ENCODE results near the gene MUC5B. TPM values are rescaled to one million over a fixed set of nuclear protein-coding genes. Genes with fewer than 3 reads are reported as not detected.

Gene MUC5B
- total RNA-seq, 1 donor from 2014 or later = not detected

GRCh38 chr11:1254733-1255132 lies 31.9 kb downstream of the MUC5B start:
- no peak for DNase-seq (ENCODE audit: low spot score)
- Histone ChIP-seq H3K9ac (no peak overlapping the region), H3K4me1 (no peaks in the 10 kb centered on the region), H4K20me1 (ENCODE audit: low read depth) (no peaks in the 10 kb centered on the region), H3K27ac (no peak overlapping the region), H3K79me2 (ENCODE audit: low read depth) (no peaks in the 10 kb centered on the region), H2AFZ (replicated peaks) (no peak overlapping the region), H3F3A (ENCODE audit: low read depth) (no peaks in the 10 kb centered on the region), H3K9me3 (ENCODE audit: low read depth) (no peaks in the 10 kb centered on the region), H3K4me2 (no peak overlapping the region), H3K36me3 (no peaks in the 10 kb centered on the region), H3K4me3 (no peak overlapping the region), H3K27me3 (no peaks in the 10 kb centered on the region)
- TF ChIP-seq EZH2 (IDR thresholded peaks at IDR 0.05) = no peak
- TF ChIP-seq EZH2phosphoT487 (IDR thresholded peaks at IDR 0.05) = no peak
- TF ChIP-seq CTCF (IDR thresholded peaks at IDR 0.05) = no peak
- peaks cover 6% of the 10 kb centered on the region for H3K27me3 Mint-ChIP-seq (ENCODE audit: insufficient read depth, low read depth)
- H3K4me1 Mint-ChIP-seq = no peaks in the 10 kb centered on the region
- no peak overlapping the region for H3K27ac Mint-ChIP-seq
- H3K9me3 Mint-ChIP-seq = peaks cover 25% of the 10 kb centered on the region
- no peaks in the 10 kb centered on the region for H3K36me3 Mint-ChIP-seq
- no peak overlapping the region for H3K4me3 Mint-ChIP-seq

GRCh38 chr11:1255151-1255550 lies 32.3 kb downstream of the MUC5B start:
- no peaks in the 10 kb centered on the region for H3K4me1 Mint-ChIP-seq
- no peaks in the 10 kb centered on the region for H3K9me3 ChIP-seq (ENCODE audit: low read depth)
- H3K9ac ChIP-seq = no peak overlapping the region
- no peaks in the 10 kb centered on the region for H3F3A ChIP-seq (ENCODE audit: low read depth)
- no peak overlapping the region for H3K4me3 ChIP-seq
- no peak for DNase-seq (ENCODE audit: low spot score)
- H3K36me3 ChIP-seq = no peaks in the 10 kb centered on the region
- no peaks in the 10 kb centered on the region for H4K20me1 ChIP-seq (ENCODE audit: low read depth)
- TF ChIP-seq CTCF (IDR thresholded peaks at IDR 0.05) (no peak), EZH2 (IDR thresholded peaks at IDR 0.05) (no peak)
- H3K27ac Mint-ChIP-seq = no peak overlapping the region
- H3K4me1 ChIP-seq = no peaks in the 10 kb centered on the region
- no peaks in the 10 kb centered on the region for H3K27me3 ChIP-seq
- no peaks in the 10 kb centered on the region for H3K36me3 Mint-ChIP-seq
- no peak overlapping the region for H3K4me2 ChIP-seq
- H3K4me3 Mint-ChIP-seq = no peak overlapping the region
- H3K9me3 Mint-ChIP-seq = peaks cover 21% of the 10 kb centered on the region
- no peak overlapping the region for H3K27ac ChIP-seq
- no peak overlapping the region for H2AFZ ChIP-seq (replicated peaks)
- no peaks in the 10 kb centered on the region for H3K79me2 ChIP-seq (ENCODE audit: low read depth)
- peaks cover 6% of the 10 kb centered on the region for H3K27me3 Mint-ChIP-seq (ENCODE audit: insufficient read depth, low read depth)

- no peaks in the 10 kb centered on the region for H3K4me1 Mint-ChIP-seq
- DNase-seq (ENCODE audit: low spot score) = no peak
- Histone ChIP-seq H3K4me2 (no peak overlapping the region), H2AFZ (replicated peaks) (no peak overlapping the region), H3F3A (ENCODE audit: low read depth) (no peaks in the 10 kb centered on the region), H3K27ac (no peak overlapping the region), H3K27me3 (no peaks in the 10 kb centered on the region), H3K4me1 (no peaks in the 10 kb centered on the region), H3K36me3 (no peaks in the 10 kb centered on the region), H4K20me1 (ENCODE audit: low read depth) (no peaks in the 10 kb centered on the region), H3K9ac (no peak overlapping the region), H3K79me2 (ENCODE audit: low read depth) (no peaks in the 10 kb centered on the region), H3K9me3 (ENCODE audit: low read depth) (no peaks in the 10 kb centered on the region), H3K4me3 (no peak overlapping the region)
- no peaks in the 10 kb centered on the region for H3K36me3 Mint-ChIP-seq
- H3K27ac Mint-ChIP-seq = no peak overlapping the region
- H3K4me3 Mint-ChIP-seq = no peak overlapping the region
- H3K9me3 Mint-ChIP-seq = peaks cover 11% of the 10 kb centered on the region
- TF ChIP-seq EZH2 (IDR thresholded peaks at IDR 0.05) (no peak), EZH2phosphoT487 (IDR thresholded peaks at IDR 0.05) (no peak), CTCF (IDR thresholded peaks at IDR 0.05) (no peak)
- H3K27me3 Mint-ChIP-seq (ENCODE audit: insufficient read depth, low read depth) = peaks cover 3% of the 10 kb centered on the region
Measured at GRCh38 chr11:1256257-1257045, 33.6 kb downstream of the MUC5B start.

Measured in neural progenitor cell (in vitro differentiated cells).